ENCODE results near the gene GBE1.

GRCh38 chr3:81695302-81695701 lies 66.1 kb downstream of the GBE1 start:
- TF ChIP-seq CTCF (optimal IDR thresholded peaks at IDR 0.05 in 1 of 3, IDR thresholded peaks at IDR 0.05 in 1 of 3, conservative IDR thresholded peaks at IDR 0.05 in 1 of 3; ENCODE audit: extremely low read depth in 1 of 3, insufficient read depth in 2 of 3, low read length in 3 of 3) (no peak), EZH2 (IDR thresholded peaks at IDR 0.05; ENCODE audit: low read length) (no peak)

Data from keratinocyte (primary cell).